ENCODE measurements around the gene CHRD. TPM values are rescaled to one million over a fixed set of nuclear protein-coding genes. Genes with fewer than 3 reads are reported as not detected.

Gene CHRD
- total and polyA plus RNA-seq, 9 of the 15 experiments (the other 6 are each of a cell fraction or from before 2014, with no cell fraction given) = 0.11 to 1.3 (median 0.59) TPM; not detected in 3

GRCh38 chr3:184361532-184361931, 18.3 kb upstream of the CHRD start, which contains the start of the genes CLCN2 and POLR2H (continued):
- TF ChIP-seq GTF3C2 (IDR thresholded peaks at IDR 0.05; ENCODE audit: borderline replicate concordance, extremely low read depth, insufficient read length) (no peak), MTF1 (CRISPR knock-in tag; IDR thresholded peaks at IDR 0.05; ENCODE audit: borderline replicate concordance) (no peak), HNRNPLL (IDR thresholded peaks at IDR 0.05; ENCODE audit: low read depth, low read length, poor library complexity, severe bottlenecking) (peak; percentile 92), EHMT2 (IDR thresholded peaks at IDR 0.05) (no peak), SLC30A9 (CRISPR knock-in tag; IDR thresholded peaks at IDR 0.05) (no peak), FOXJ2 (tag; IDR thresholded peaks at IDR 0.05) (no peak), HNRNPL (IDR thresholded peaks at IDR 0.05; ENCODE audit: low read depth, low read length) (peak; percentile 85), KLF6 (CRISPR knock-in tag; IDR thresholded peaks at IDR 0.05; ENCODE audit: borderline replicate concordance) (no peak), BHLHE40 (IDR thresholded peaks at IDR 0.05; ENCODE audit: low read length) (peak; percentile 64), MXD1 (CRISPR knock-in tag; IDR thresholded peaks at IDR 0.05; ENCODE audit: borderline replicate concordance, poor library complexity, severe bottlenecking) (peak; percentile 41), CEBPG (CRISPR knock-in tag; IDR thresholded peaks at IDR 0.05) (no peak), CEBPG (tag; conservative IDR thresholded peaks at IDR 0.05 in 1 of 2, IDR thresholded peaks at IDR 0.05 in 1 of 2) (no peak), NR4A1 (CRISPR knock-in tag; IDR thresholded peaks at IDR 0.05) (no peak), NR4A1 (tag; IDR thresholded peaks at IDR 0.05) (no peak), PTRF (tag; IDR thresholded peaks at IDR 0.05) (no peak), PTBP1 (IDR thresholded peaks at IDR 0.05; ENCODE audit: low read depth, low read length) (no peak), ESRRB (CRISPR knock-in tag; IDR thresholded peaks at IDR 0.05; ENCODE audit: borderline replicate concordance) (no peak), CTBP1 (IDR thresholded peaks at IDR 0.05; ENCODE audit: borderline replicate concordance) (0 out of 2 replicates have a peak, but pooled peaks have one; percentile 25), PKNOX1 (IDR thresholded peaks at IDR 0.05) (no peak), SREBF2 (CRISPR knock-in tag; IDR thresholded peaks at IDR 0.05) (no peak), ZNF668 (CRISPR knock-in tag; IDR thresholded peaks at IDR 0.05) (no peak), CBX8 (IDR thresholded peaks at IDR 0.05; ENCODE audit: borderline replicate concordance, extremely low read depth, low read depth, low read length, poor library complexity, severe bottlenecking) (no peak), FOSL1 (tag; conservative IDR thresholded peaks at IDR 0.05) (no peak), FOXA1 (IDR thresholded peaks at IDR 0.05; ENCODE audit: borderline replicate concordance) (no peak), E2F5 (CRISPR knock-in tag; IDR thresholded peaks at IDR 0.05) (no peak)

Data from K562 (cell line).